ES-I3 (cell line): ENCODE measurements around the gene ASMTL.
"Not testable (repeated sequence)": the region's sequence is repeated elsewhere in the genome, so short reads cannot be mapped to it uniquely, and the experiment has no call there.

Experiments used
- H3K36me3 ChIP-seq: 2 replicates; pipeline ENCODE4 v1.6.1; 2013; ENCODE audit warnings: mild to moderate bottlenecking, low read length, control low read depth, moderate library complexity; ENCODE audit not compliant: insufficient read depth
- H3K4me1 ChIP-seq: 2 replicates; pipeline ENCODE4 v1.6.1; 2013; ENCODE audit warnings: mild to moderate bottlenecking, control low read depth, low read length; ENCODE audit not compliant: insufficient read depth
- H3K9ac ChIP-seq: 2 replicates; pipeline ENCODE4 v1.6.1; 2013; ENCODE audit warnings: low read depth, mild to moderate bottlenecking, low read length, moderate library complexity
- H3K9me3 ChIP-seq: 2 replicates; pipeline ENCODE4 v1.6.1; 2013; ENCODE audit warnings: mild to moderate bottlenecking, low read length, moderate library complexity; ENCODE audit not compliant: control insufficient read depth, insufficient read depth

ASMTL gene

DNA sequence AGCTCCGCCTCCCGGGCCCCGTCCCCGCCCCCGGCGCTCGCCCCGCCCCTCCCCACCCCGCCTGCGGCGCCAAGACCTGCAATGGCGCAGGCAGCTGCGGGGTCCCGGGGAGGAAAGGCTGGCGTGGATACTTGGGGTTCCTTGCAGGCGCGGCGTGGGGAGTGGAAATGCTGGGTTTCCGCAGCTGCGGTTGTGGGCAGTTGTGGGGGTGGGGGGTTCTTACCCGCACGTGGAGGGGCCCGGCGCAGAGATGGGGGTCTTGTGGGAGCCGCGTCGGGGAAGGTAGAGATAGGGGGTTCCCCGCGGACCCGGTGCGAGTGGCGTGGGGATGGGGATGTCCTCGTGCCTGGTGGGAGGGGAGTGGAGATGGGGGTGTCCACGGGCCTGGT, 680 bp upstream of the ASMTL start:
- peaks cover 3% of the 10 kb centered on the region; the same call in 1 of the 2 replicates for H3K36me3 ChIP-seq
- no peaks in the 10 kb centered on the region for H3K4me1 ChIP-seq
- H3K9ac ChIP-seq, result peak overlapping the region; percentile 79; the same call in 1 of the 2 replicates
- peaks cover 8% of the 10 kb centered on the region for H3K9me3 ChIP-seq

DNA sequence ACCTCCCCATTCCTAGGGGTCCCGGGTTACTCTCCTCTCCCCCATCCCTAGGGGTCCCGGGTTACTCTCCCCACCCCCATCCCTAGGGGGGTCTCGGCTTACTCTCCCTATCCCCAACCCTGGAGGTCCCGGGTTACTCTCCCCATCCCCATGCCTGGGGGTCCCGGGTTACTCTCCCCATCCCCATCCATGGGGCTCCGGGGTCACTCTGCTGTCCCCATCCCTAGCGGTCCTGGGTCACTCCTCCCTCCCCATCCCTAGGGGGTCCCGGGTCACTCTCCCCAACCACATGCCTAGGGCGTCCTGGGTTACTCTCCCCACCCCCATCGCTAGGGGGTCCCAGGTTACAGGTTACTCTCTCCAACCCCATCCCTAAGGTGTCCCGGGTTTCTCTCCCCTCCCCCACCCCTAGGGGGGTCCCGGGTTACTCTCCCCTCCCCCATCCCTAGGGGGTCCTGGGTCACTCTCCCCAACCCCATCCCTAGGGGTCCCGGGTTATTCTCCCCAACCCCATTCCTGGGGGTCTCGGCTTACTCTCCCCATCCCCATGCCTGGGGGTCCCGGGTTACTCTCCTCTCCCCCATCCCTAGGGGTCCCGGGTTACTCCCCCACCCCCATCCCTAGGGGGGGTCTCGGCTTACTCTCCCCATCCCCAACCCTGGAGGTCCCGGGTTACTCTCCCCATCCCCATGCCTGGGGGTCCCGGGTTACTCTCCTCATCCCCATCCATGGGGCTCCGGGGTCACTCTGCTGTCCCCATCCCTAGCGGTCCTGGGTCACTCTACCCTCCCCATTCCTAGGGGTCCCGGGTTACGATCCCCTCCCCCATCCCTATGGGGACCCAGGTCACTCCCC, 821 bp downstream of the ASMTL start:
- no peaks in the 10 kb centered on the region for H3K4me1 ChIP-seq

DNA sequence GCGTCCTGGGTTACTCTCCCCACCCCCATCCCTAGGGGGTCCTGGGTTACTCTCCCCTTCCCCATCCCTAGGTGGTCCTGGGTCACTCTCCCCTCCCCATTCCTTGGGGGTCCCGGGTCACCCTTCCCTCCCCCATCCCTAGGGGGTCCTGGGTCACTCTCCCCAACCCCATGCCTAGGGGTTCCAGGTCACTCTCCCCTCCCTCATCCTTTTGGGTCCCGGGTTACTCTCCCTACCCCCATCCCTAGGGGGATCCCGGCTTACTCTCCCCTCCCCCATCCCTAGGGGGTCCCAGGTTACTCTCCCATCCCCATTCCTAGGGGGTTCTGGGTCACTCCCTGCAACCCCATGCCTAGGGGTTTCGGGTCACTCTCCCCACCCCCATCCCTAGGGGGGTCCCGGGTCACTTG, 1.5 kb downstream of the ASMTL start:
- Histone ChIP-seq H3K9me3 (peaks cover 8% of the 10 kb centered on the region), H3K9ac (peak overlapping the region; percentile 78; the same call in 1 of the 2 replicates), H3K36me3 (peaks cover 3% of the 10 kb centered on the region; the same call in 1 of the 2 replicates), H3K4me1 (no peaks in the 10 kb centered on the region)

More for the DNA sequence above, 821 bp downstream of the ASMTL start:
- Histone ChIP-seq H3K36me3 (peaks cover 3% of the 10 kb centered on the region; the same call in 1 of the 2 replicates), H3K9ac (peak overlapping the region; percentile 78), H3K9me3 (peaks cover 8% of the 10 kb centered on the region)

DNA sequence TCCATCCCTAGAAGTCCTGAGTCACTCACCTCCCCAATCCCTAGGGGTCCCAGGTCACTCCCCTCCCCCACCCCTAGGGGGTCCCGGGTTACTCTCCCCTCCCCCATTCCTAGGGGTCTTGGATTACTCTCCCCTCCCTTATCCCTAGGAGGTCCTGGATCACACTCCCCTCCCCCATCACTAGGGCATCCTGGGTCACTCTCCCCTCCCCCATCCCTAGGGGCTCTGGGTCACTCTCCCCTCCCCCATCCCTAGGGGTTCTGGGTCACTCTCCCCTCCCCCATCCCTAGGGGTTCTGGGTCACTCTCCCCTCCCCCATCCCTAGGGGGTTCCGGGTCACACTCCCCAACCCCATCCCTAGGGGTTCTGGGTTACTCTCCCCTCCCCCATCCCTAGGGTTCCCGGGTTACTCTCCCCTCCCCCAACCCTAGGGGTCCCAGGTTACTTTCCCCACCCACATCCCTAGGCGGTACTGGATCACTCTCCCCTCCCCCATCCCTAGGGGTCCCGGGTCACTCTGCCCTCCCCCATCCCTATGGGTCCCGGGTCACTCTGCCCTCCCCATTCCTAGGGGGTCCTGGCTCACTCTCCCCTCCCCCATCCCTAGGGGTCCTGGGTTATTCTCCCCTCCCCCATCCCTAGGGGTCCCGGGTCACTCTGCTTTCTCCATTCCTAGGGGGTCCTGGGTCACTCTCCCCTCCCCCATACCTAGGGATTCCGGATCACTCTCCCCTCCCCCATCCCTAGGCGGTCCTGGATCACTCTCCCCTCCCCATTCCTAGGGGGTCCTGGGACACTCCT, 2.1 kb downstream of the ASMTL start:
- Histone ChIP-seq H3K36me3 (peaks cover 3% of the 10 kb centered on the region; the same call in 1 of the 2 replicates), H3K9me3 (peaks cover 8% of the 10 kb centered on the region), H3K9ac (no peak overlapping the region), H3K4me1 (no peaks in the 10 kb centered on the region)

DNA sequence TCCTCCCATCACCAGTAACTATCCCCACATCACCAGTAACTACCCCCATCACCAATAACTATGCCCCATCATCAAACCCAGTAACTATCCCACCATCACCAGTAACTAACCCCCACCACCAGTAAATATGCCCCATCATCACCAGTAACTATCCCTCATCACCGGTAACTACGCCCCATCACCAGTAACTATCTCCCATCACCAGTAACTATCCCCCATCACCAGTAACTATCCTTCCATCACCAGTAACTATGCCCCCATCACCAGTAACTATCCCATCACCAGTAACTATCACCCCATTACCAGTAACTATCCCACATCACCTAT, 2.9 kb downstream of the ASMTL start:
- Histone ChIP-seq H3K4me1 (no peaks in the 10 kb centered on the region), H3K9ac (no peak overlapping the region), H3K9me3 (peaks cover 8% of the 10 kb centered on the region), H3K36me3 (peaks cover 3% of the 10 kb centered on the region; the same call in 1 of the 2 replicates)

DNA sequence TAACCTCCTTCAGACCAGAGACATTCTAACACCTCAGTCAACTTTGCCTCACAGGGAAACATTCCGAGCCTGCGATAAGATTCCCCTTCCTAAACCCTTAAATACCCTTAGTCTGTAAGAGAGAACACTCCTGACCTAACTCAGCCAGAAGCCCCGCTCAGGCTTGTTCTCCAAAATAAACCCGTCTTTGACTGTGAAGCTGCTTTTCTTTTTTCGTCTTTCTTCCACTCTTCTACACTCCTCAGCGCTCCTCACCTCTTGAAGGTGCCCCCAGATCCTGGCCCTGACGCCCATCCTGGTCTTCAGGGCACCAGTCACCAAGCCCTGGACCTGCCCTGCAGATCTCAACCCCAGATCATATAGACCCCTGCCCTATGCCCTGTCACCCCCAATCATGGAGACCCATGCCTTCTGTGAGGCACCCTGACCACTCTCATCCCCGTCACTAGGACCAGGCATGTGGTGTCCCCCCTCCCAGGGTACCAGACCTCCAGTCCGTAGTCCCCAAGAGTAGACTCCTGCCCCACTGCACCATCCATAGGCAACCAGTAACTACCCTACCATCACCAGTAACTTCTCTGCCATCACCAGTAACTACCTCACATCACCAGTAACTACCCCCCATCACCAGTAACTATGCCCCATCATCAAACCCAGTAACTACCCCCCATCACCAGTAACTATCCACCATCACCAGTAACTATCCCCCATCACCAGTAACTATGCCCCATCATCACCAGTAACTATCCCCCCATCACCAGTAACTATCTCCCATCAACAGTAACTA, 3.5 kb downstream of the ASMTL start:
- peaks cover 5% of the 10 kb centered on the region; the same call in 1 of the 2 replicates for H3K36me3 ChIP-seq
- H3K4me1 ChIP-seq, result no peaks in the 10 kb centered on the region
- H3K9me3 ChIP-seq, result peaks cover 8% of the 10 kb centered on the region
- no peak overlapping the region for H3K9ac ChIP-seq

DNA sequence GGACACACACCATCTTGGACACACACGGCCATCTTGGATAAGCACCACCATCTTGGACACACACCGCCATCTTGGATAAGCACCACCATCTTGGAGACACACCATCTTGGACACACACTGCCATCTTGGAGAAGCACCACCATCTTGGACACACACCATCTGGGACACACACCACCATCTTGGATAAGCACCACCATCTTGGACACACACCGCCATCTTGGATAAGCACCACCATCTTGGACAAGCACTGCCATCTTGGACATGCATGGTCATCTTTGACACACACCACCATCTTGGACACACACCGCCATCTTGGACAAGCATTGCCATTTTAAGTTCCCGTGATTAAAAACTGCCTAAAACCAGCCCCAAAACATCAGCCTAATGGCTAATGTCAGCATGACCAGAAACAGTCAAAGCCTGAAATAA, 4.1 kb downstream of the ASMTL start:
- not testable (repeated sequence) for H3K4me1 ChIP-seq, H3K9me3 ChIP-seq, H3K9ac ChIP-seq, H3K36me3 ChIP-seq

DNA sequence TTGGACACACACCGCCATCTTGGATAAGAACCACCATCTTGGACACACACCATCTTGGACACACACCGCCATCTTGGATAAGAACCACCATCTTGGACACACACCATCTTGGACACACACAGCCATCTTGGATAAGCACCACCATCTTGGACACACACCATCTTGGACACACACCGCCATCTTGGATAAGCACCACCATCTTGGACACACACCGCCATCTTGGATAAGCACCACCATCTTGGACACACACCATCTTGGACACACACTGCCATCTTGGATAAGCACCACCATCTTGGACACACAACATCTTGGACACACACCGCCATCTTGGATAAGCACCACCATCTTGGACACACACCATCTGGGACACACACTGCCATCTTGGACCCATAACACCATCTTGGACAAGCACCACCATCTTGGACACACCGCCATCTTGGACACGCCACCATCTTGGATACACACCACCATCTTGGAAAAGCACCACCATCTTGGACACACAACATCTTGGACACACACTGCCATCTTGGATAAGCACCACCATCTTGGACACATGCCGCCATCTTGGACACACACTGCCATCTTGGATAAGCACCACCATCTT, 4.6 kb downstream of the ASMTL start:
- not testable (repeated sequence) for H3K9ac ChIP-seq, H3K36me3 ChIP-seq, H3K4me1 ChIP-seq, H3K9me3 ChIP-seq

DNA sequence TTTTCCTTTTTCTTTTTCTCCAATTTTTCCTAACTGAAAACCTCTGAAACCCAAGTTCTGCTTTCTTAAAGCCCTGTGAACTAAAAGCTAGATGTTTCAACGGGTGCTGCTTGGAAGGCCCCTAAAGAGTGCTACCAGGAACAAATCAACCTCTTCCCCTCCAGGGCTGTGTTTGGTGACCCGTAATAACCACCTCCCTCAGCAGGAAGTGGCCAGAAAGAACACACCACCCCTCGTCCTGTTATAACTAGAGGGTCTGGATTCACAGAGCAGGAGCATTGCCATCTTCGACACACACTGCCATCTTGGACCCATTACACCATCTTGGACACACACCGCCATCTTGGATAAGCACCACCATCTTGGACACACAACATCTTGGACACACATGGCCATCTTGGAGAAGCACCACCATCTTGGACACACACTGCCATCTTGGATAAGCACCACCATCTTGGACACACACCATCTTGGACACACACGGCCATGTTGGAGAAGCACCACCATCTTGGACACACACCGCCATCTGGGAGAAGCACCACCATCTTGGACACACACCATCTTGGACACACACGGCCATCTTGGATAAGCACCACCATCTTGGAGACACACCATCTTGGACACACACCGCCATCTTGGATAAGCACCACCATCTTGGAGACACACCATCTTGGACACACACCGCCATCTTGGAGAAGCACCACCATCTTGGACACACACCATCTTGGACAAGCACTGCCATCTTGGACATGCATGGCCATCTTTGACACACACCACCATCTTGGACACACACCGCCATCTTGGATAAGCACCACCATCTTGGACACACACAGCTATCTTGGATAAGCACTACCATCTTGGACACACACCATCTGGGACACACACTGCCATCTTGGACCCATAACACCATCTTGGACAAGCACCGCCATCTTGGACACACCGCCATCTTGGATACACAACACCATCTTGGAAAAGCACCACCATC, 5.4 kb downstream of the ASMTL start:
- H3K36me3 ChIP-seq, result not testable (repeated sequence)

DNA sequence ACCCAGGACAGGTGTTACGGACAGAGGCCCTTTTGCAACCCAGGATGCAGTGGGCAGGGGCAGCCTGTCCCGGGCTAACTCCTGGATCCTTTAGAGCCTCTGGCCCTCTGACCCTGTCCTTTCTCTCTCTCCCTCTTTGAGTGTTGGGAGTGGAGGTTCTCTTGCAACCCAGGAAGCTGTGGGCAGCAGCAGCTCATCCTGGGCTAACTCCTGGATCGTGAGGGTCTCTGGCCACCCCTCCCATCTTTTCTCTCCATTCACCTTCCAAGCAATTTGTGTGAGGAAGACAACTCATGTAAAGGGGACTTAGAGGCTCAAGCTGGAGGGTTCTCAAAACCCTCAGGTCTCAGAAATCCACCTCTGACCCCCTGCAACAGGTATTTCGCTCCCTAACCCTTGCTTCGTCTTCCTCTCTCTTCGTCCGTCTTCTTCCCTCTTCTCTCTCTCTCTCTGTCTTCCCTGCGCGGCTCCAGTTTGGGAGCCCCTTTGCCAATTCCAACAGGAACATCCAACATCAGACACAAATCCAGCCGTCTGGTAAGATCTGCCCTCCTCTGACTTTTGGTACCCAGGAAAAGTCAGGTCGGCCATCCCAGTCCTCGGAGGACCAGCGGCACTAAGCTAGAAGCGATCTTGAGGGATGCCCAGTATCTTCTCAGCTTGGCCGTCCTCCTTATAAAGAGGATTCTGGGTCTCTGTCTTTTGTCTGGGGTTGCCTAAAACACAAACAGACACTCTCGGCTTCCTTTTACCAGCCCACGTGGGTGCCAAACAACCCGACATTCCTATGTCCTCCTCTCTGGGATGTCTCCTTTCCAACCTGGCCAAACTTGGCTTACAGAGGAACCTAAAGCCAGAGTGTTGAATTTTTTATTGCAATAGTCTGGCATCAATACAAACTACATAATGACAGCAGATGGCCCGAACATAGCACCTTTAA, 7.9 kb downstream of the ASMTL start:
- Histone ChIP-seq H3K9me3 (peaks cover 5% of the 10 kb centered on the region), H3K4me1 (no peaks in the 10 kb centered on the region), H3K9ac (no peak overlapping the region), H3K36me3 (peaks cover 5% of the 10 kb centered on the region; the same call in 1 of the 2 replicates)

More for the DNA sequence above, 5.4 kb downstream of the ASMTL start:
- H3K4me1 ChIP-seq, H3K9ac ChIP-seq, H3K9me3 ChIP-seq: not testable (repeated sequence)

DNA sequence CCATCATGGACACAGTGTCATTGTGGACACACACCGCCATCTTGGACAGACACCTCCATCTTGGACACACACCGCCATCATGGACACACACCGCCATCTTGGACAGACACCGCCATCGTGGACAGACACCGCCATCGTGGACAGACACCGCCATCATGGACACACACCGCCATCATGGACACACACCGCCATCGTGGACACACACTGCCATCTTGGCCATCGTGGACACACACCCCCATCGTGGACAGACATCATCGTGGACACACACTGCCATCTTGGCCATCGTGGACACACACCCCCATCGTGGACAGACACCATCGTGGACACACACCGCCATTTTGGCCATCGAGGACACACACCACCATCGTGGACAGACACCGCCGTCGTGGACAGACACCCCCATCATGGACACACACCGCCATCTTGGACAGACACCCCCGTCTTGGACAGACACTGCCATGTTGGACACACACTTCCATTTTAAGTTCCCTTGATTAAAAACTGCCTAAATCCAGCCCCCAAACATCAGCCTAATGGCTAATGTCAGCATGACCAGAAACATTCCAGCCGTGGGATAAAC, 9.1 kb downstream of the ASMTL start:
- Histone ChIP-seq H3K9me3 (no peaks in the 10 kb centered on the region), H3K9ac (no peak overlapping the region), H3K4me1 (no peaks in the 10 kb centered on the region), H3K36me3 (peaks cover 2% of the 10 kb centered on the region; the same call in 1 of the 2 replicates)
